SK-N-SH treated with all-trans-retinoic acid at 6 μM for 48 hours (cell line): ENCODE measurements around the gene S100A3.
"Not testable (repeated sequence)": the region's sequence is repeated elsewhere in the genome, so short reads cannot be mapped to it uniquely, and the experiment has no call there.

Experiments used
- ATAC-seq: fragments of 200-7000 bp; cut with Tn5 transposase; 3 replicates; pipeline ENCODE4 v1.9.1; 2020; ENCODE audit warnings: mild to moderate bottlenecking, moderate library complexity
- ARNTL ChIP-seq: fragments of 450-650 bp; formaldehyde crosslinking; IDR thresholded peaks from 2 replicates; pipeline ENCODE4 v1.5.0; 2020; ENCODE audit warnings: low read depth, mild to moderate bottlenecking, moderate library complexity, borderline replicate concordance
- CREB5 ChIP-seq: fragments of 250-450 bp; sonication (Bioruptor Pico); IDR thresholded peaks from 2 replicates; pipeline ENCODE4 v1.5.1; 2020; ENCODE audit warnings: low read depth, mild to moderate bottlenecking, moderate library complexity
- CSRNP3 ChIP-seq: fragments of 250-450 bp; sonication (Bioruptor Pico); IDR thresholded peaks from 2 replicates; pipeline ENCODE4 v1.5.1; 2021; ENCODE audit warnings: mild to moderate bottlenecking, moderate library complexity
- ESRRG ChIP-seq: fragments of 250-450 bp; sonication (Bioruptor Pico); IDR thresholded peaks from 2 replicates; pipeline ENCODE4 v1.6.1; 2021; ENCODE audit warnings: mild to moderate bottlenecking
- GLIS3 ChIP-seq: fragments of 250-450 bp; sonication (Bioruptor Pico); IDR thresholded peaks from 2 replicates; pipeline ENCODE4 v1.5.0; 2020; ENCODE audit warnings: mild to moderate bottlenecking, moderate library complexity
- ISL1 ChIP-seq: fragments of 250-450 bp; sonication (Bioruptor Pico); IDR thresholded peaks from 2 replicates; pipeline ENCODE4 v2.1.2; 2022; ENCODE audit warnings: mild to moderate bottlenecking, moderate library complexity
- POU6F1 ChIP-seq: fragments of 250-450 bp; sonication (Bioruptor Pico); IDR thresholded peaks from 2 replicates; pipeline ENCODE4 v1.8.0; 2021; ENCODE audit warnings: low read depth, mild to moderate bottlenecking, moderate library complexity, borderline replicate concordance
- PPARA ChIP-seq: fragments of 250-450 bp; sonication (Bioruptor Pico); IDR thresholded peaks from 2 replicates; pipeline ENCODE4 v1.5.0; 2020; ENCODE audit warnings: mild to moderate bottlenecking, borderline replicate concordance
- SNAI2 ChIP-seq: fragments of 250-450 bp; sonication (Bioruptor Pico); IDR thresholded peaks from 2 replicates; pipeline ENCODE4 v1.5.0; 2020; ENCODE audit warnings: mild to moderate bottlenecking, moderate library complexity
- TOX ChIP-seq: fragments of 250-450 bp; sonication (Bioruptor Pico); IDR thresholded peaks from 2 replicates; pipeline ENCODE4 v1.8.0; 2021; ENCODE audit warnings: mild to moderate bottlenecking, moderate library complexity, borderline replicate concordance
- TSHZ2 ChIP-seq: fragments of 250-450 bp; sonication (Bioruptor Pico); IDR thresholded peaks from 2 replicates; pipeline ENCODE4 v1.5.0; 2020; ENCODE audit warnings: mild to moderate bottlenecking, moderate library complexity
- ZC3H10 ChIP-seq: fragments of 250-450 bp; sonication (Bioruptor Pico); IDR thresholded peaks from 2 replicates; pipeline ENCODE4 v1.5.1; 2021; ENCODE audit warnings: mild to moderate bottlenecking, moderate library complexity
- ZFP3 ChIP-seq: fragments of 250-450 bp; sonication (Bioruptor Pico); IDR thresholded peaks from 2 replicates; pipeline ENCODE4 v1.5.0; 2020; ENCODE audit warnings: mild to moderate bottlenecking, moderate library complexity
- ZFP30 ChIP-seq: fragments of 450-650 bp; formaldehyde crosslinking; IDR thresholded peaks from 2 replicates; pipeline ENCODE4 v1.5.0; 2022; ENCODE audit warnings: mild to moderate bottlenecking, moderate library complexity
- ZNF70 ChIP-seq: fragments of 450-650 bp; formaldehyde crosslinking; IDR thresholded peaks from 2 replicates; pipeline ENCODE4 v1.5.0; 2020; ENCODE audit warnings: mild to moderate bottlenecking, moderate library complexity
- ZNF8 ChIP-seq: fragments of 450-650 bp; formaldehyde crosslinking; IDR thresholded peaks from 2 replicates; pipeline ENCODE4 v1.5.0; 2020; ENCODE audit warnings: mild to moderate bottlenecking, moderate library complexity

The S100A3 gene

GRCh38 chr1:153563483-153563901 lies 14.4 kb upstream of the S100A3 start:
- TF ChIP-seq CREB5 (CRISPR knock-in tag) (no peak), ZFP3 (no peak), GLIS3 (CRISPR knock-in tag) (no peak), TSHZ2 (CRISPR knock-in tag) (no peak), SNAI2 (CRISPR knock-in tag) (no peak), ZFP30 (no peak), PPARA (CRISPR knock-in tag) (no peak), ESRRG (CRISPR knock-in tag) (no peak), POU6F1 (no peak)
- ATAC-seq: no peak

GRCh38 chr1:153562021-153562420 lies 13.0 kb upstream of the S100A3 start:
- ATAC-seq: not testable (repeated sequence)

- ATAC-seq: no peak
- TF ChIP-seq ARNTL (CRISPR knock-in tag): no peak
- TF ChIP-seq GLIS3 (CRISPR knock-in tag): no peak
- no peak for TF ChIP-seq TOX
- TF ChIP-seq ZNF70: no peak
- TF ChIP-seq ISL1: no peak
- no peak for TF ChIP-seq CSRNP3 (CRISPR knock-in tag)
- TF ChIP-seq TSHZ2 (CRISPR knock-in tag): no peak
- no peak for TF ChIP-seq ZC3H10
- no peak for TF ChIP-seq CREB5 (CRISPR knock-in tag)
- TF ChIP-seq ZNF8: no peak
- TF ChIP-seq ESRRG (CRISPR knock-in tag): no peak
- no peak for TF ChIP-seq PPARA (CRISPR knock-in tag)
Observed at GRCh38 chr1:153561466-153561985, 12.5 kb upstream of the S100A3 start.
